Activated naive CD4-positive, alpha-beta T cell treated with anti-CD3 and anti-CD28 coated beads, Interleukin-2, amount 50 U/mL, for 24 hours (primary cell): Measurements from ENCODE around the gene POLE.

Source experiments
- H3K27ac Mint-ChIP-seq: one replicate; pipeline ENCODE4 v1.8.0; 2021; ENCODE audit warnings: mild to moderate bottlenecking, mixed read lengths
- H3K27me3 Mint-ChIP-seq: one replicate; pipeline ENCODE4 v1.8.0; 2021; ENCODE audit warnings: mixed read lengths
- H3K36me3 Mint-ChIP-seq: one replicate; pipeline ENCODE4 v1.8.0; 2021; ENCODE audit warnings: mixed read lengths
- H3K4me1 Mint-ChIP-seq: one replicate; pipeline ENCODE4 v1.8.0; 2021; ENCODE audit warnings: mixed read lengths
- H3K4me3 Mint-ChIP-seq: one replicate; pipeline ENCODE4 v1.8.0; 2021; ENCODE audit warnings: mild to moderate bottlenecking, mixed read lengths
- H3K9me3 Mint-ChIP-seq: one replicate; pipeline ENCODE4 v1.8.0; 2021; ENCODE audit warnings: mixed read lengths

Gene POLE

GRCh38 chr12:132583411-132583710 lies 103.8 kb downstream of the POLE start:
- Mint-ChIP-seq H3K27ac (no peak overlapping the region), H3K4me1 (no peaks in the 10 kb centered on the region), H3K27me3 (no peaks in the 10 kb centered on the region), H3K4me3 (no peak overlapping the region), H3K36me3 (no peaks in the 10 kb centered on the region), H3K9me3 (no peaks in the 10 kb centered on the region)

DNA sequence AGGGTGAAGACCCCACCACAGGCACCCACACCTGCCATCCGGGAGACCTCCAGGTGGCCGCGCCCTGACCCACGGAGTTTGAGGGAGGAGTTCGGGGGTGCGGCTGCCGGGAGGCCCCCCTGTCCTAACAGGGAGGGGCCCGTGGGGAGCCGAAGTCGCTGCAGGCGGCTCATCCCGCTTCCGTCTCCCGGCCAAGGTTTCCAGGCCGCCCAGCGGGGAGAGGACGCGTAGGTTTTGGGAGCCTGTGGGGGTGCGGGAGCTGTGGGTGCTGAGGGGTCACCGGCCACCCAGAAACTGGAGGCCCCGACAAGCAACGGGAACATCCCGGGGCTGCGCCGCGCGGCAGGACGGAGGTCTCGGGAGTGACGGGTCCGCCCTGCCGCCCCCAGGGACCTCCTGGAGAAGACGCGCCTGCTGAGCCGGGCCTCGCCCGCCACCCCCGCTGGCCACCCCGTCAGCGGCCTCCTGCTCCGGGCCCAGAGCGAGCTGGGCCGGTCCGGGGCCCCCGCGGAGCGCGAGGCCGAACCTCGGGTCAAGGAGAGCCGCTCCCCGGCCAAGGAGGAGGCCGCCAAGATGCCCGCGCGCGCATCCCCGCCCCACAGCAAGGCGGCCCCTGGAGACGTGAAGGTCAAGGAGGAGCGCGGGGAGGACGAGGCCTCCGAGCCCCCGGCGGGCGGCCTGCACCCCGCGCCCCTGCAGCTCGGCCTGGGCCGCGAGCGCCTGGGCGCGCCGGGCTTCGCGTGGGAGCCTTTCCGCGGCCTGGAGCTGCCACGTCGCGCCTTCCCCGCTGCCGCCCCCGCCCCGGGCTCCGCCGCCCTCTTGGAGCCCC lies 104.3 kb downstream of the POLE start:
- no peaks in the 10 kb centered on the region for H3K36me3 Mint-ChIP-seq
- H3K27me3 Mint-ChIP-seq, result no peaks in the 10 kb centered on the region
- no peak overlapping the region for H3K4me3 Mint-ChIP-seq
- no peaks in the 10 kb centered on the region for H3K9me3 Mint-ChIP-seq
- H3K4me1 Mint-ChIP-seq, result no peaks in the 10 kb centered on the region
- no peak overlapping the region for H3K27ac Mint-ChIP-seq

DNA sequence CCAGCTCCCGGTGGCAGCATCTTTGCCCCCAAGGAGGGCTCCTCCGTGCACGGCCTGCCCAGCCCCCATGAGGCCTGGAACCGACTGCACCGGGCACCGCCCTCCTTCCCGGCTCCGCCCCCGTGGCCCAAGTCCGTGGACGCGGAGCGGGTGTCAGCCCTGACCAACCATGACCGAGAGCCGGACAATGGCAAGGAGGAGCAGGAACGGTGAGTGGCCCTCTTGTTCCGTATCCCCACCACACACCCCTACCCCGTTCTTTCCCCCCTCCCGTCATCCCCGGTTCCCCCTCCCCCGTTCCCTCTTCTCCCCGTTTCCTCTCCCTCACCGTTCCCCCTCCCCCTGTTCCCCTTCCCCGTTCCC lies 105.1 kb downstream of the POLE start:
- H3K9me3 Mint-ChIP-seq, result no peaks in the 10 kb centered on the region
- no peaks in the 10 kb centered on the region for H3K4me1 Mint-ChIP-seq
- H3K36me3 Mint-ChIP-seq, result no peaks in the 10 kb centered on the region
- no peak overlapping the region for H3K4me3 Mint-ChIP-seq
- no peak overlapping the region for H3K27ac Mint-ChIP-seq
- H3K27me3 Mint-ChIP-seq, result no peaks in the 10 kb centered on the region

- H3K4me3 Mint-ChIP-seq, result no peak overlapping the region
- H3K36me3 Mint-ChIP-seq, result no peaks in the 10 kb centered on the region
- H3K27me3 Mint-ChIP-seq, result no peaks in the 10 kb centered on the region
- no peaks in the 10 kb centered on the region for H3K4me1 Mint-ChIP-seq
- H3K9me3 Mint-ChIP-seq, result no peaks in the 10 kb centered on the region
- H3K27ac Mint-ChIP-seq, result no peak overlapping the region
Measured at GRCh38 chr12:132581348-132582057, 105.6 kb downstream of the POLE start.

DNA sequence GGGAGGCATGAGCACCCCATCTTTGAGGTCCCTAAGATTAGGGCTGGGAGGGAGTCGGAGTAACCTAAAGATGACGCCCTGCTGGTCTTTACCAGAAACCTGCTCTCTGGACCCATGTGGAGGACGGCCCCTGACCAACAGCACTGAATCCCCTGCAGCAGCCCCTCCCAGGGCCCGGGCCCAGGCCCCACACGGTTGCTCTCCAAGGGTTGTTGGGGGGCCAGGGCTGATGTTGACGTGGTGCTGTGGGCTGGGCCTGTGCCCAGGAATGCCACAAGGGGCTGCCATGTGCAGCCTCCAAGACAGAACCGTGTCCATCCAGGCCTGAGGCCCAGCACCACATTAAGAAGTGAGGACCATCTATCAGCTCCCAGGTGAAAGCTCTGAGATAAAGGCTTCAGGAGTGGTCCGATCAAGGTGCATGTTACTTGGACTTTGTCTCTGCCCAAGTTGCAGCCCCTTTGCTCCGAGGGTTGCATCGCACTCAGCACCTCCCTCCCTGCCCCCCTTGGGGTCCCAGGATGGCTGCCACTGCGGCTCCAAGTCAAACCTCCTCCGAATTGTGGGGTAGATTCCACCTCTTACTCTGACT lies 106.3 kb downstream of the POLE start:
- Mint-ChIP-seq H3K27me3 (no peaks in the 10 kb centered on the region), H3K9me3 (no peaks in the 10 kb centered on the region), H3K4me3 (no peak overlapping the region), H3K4me1 (no peaks in the 10 kb centered on the region), H3K27ac (no peak overlapping the region), H3K36me3 (no peaks in the 10 kb centered on the region)

- Mint-ChIP-seq H3K4me3 (no peak overlapping the region), H3K4me1 (no peaks in the 10 kb centered on the region), H3K36me3 (no peaks in the 10 kb centered on the region), H3K27ac (no peak overlapping the region), H3K9me3 (no peaks in the 10 kb centered on the region), H3K27me3 (no peaks in the 10 kb centered on the region)
Measured at GRCh38 chr12:132579744-132580143, 107.4 kb downstream of the POLE start.

GRCh38 chr12:132578826-132579225 lies 108.3 kb downstream of the POLE start:
- Mint-ChIP-seq H3K4me3 (no peak overlapping the region), H3K9me3 (no peaks in the 10 kb centered on the region), H3K27ac (no peak overlapping the region), H3K27me3 (no peaks in the 10 kb centered on the region), H3K4me1 (no peaks in the 10 kb centered on the region), H3K36me3 (no peaks in the 10 kb centered on the region)

DNA sequence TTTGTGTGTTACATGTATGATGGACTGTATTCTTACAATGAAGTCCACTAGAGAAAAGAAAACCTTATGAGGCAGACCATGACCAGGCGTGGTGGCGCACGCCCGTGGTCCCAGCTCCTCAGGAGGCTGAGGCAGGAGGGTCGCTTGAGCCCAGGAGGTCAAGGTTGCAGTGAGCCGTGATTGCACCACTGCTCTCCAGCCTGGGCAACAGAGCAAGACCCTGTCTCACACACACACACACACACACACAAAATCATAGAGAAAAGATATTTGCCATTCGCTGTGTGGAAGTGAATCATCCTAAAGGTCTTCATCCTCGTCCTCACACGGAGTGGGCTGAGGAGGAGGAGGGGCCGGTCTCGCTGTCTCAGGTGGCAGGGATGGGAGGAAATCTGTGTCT lies 109.0 kb downstream of the POLE start:
- H3K4me3 Mint-ChIP-seq, result no peak overlapping the region
- no peaks in the 10 kb centered on the region for H3K4me1 Mint-ChIP-seq
- no peaks in the 10 kb centered on the region for H3K27me3 Mint-ChIP-seq
- no peaks in the 10 kb centered on the region for H3K9me3 Mint-ChIP-seq
- H3K27ac Mint-ChIP-seq, result no peak overlapping the region
- no peaks in the 10 kb centered on the region for H3K36me3 Mint-ChIP-seq

GRCh38 chr12:132577191-132577920 lies 109.8 kb downstream of the POLE start:
- Mint-ChIP-seq H3K27ac (no peak overlapping the region), H3K9me3 (no peaks in the 10 kb centered on the region), H3K4me3 (no peak overlapping the region), H3K36me3 (no peaks in the 10 kb centered on the region), H3K27me3 (no peaks in the 10 kb centered on the region), H3K4me1 (no peaks in the 10 kb centered on the region)

DNA sequence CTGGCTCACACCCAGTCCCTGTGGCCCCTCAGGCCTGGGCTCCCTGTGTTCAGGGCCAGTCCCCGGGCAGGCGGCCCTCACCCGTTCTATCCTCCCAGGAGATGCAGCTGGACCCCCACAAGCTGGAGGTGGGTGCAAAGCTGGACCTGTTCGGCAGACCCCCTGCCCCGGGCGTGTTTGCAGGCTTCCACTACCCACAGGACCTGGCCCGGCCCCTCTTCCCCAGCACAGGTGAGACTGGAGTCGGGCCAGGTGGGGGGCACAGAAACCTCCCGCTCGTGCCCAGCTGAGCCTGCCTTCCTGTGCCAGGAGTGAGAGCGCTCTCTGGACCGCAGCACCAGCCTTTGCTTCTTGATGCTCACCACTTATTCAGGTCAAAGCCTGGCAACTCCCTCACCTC lies 110.4 kb downstream of the POLE start:
- no peaks in the 10 kb centered on the region for H3K9me3 Mint-ChIP-seq
- no peaks in the 10 kb centered on the region for H3K4me1 Mint-ChIP-seq
- no peaks in the 10 kb centered on the region for H3K27me3 Mint-ChIP-seq
- no peaks in the 10 kb centered on the region for H3K36me3 Mint-ChIP-seq
- no peak overlapping the region for H3K27ac Mint-ChIP-seq
- H3K4me3 Mint-ChIP-seq, result no peak overlapping the region

DNA sequence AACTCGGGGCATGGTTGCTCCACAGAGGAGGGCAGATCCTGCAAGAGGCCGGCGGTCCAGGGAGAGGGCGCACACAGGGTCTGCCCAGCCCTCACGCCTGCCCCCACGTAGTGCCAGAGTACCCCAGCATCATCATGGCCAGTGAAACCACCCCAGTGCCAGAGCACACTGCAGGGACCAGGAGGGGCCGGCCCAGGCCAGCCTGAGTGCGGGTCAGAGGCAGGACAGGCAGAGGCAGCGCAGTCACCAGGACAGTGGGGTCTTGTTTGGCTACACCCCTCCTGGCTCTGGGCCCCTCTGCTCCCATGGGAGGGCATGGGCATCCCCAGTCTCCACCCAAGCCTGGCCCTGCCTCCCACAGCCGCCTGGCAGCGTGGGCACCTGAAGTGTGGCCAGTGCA lies 111.5 kb downstream of the POLE start:
- no peaks in the 10 kb centered on the region for H3K9me3 Mint-ChIP-seq
- H3K27me3 Mint-ChIP-seq, result no peaks in the 10 kb centered on the region
- H3K4me3 Mint-ChIP-seq, result no peak overlapping the region
- no peaks in the 10 kb centered on the region for H3K4me1 Mint-ChIP-seq
- no peaks in the 10 kb centered on the region for H3K36me3 Mint-ChIP-seq
- H3K27ac Mint-ChIP-seq, result no peak overlapping the region

- H3K27me3 Mint-ChIP-seq, result no peaks in the 10 kb centered on the region
- H3K36me3 Mint-ChIP-seq, result no peaks in the 10 kb centered on the region
- no peak overlapping the region for H3K4me3 Mint-ChIP-seq
- H3K27ac Mint-ChIP-seq, result no peak overlapping the region
- no peaks in the 10 kb centered on the region for H3K9me3 Mint-ChIP-seq
- no peaks in the 10 kb centered on the region for H3K4me1 Mint-ChIP-seq
Measured at GRCh38 chr12:132574271-132574996, 112.7 kb downstream of the POLE start.
